Measurements from ENCODE around the gene TRAPPC2L. TPM values are rescaled to one million over a fixed set of nuclear protein-coding genes. Genes with fewer than 3 reads are reported as not detected.

Gene TRAPPC2L
- polyA plus RNA-seq, 3 donors: 38.8 to 89.3 (median 82.4) TPM

DNA sequence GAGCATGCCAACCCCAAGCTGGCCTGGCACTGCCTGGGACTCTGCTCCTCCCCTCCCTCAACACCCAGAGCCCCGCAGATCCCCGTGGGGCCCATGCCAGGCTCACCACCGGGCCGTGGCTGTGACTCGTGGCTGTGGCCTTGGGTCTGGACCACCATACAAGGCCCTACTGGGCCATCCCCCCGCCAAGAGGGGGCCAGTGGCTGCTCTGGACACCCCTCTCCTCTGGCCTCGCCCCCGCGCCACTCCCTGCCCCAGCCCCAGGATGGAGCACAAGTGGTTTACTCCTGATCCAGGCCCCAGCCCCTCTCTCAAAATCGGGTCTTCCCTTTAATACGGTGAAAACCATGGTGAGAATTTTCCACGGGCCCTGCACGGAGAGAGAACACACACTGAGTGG is 6.5 kb downstream of the TRAPPC2L start:
- H3K9me3 ChIP-seq (replicated peaks in 1 of 2; ENCODE audit: control insufficient read depth in 1 of 2, insufficient read depth in 1 of 2, low read length in 2 of 2): no peaks in the 10 kb centered on the region
- Mint-ChIP-seq H3K9me3 (peaks cover 0 to 2% (median 0%) of the 10 kb centered on the region in 7 donors), H3K4me1 (peaks cover 9% of the 10 kb centered on the region), H3K27me3 (ENCODE audit: low read depth in 3 of 3) (peaks cover 0 to 5% (median 2%) of the 10 kb centered on the region in 3 donors), H3K27ac (no peak overlapping the region), H3K36me3 (peaks cover 40 to 48% of the 10 kb centered on the region in 2 donors), H3K4me3 (no peak overlapping the region)
- no peak overlapping the region for H3K4me2 ChIP-seq (replicated peaks; ENCODE audit: extremely low read depth, low read length, poor library complexity, severe bottlenecking)
- TF ChIP-seq, protein P1, sequence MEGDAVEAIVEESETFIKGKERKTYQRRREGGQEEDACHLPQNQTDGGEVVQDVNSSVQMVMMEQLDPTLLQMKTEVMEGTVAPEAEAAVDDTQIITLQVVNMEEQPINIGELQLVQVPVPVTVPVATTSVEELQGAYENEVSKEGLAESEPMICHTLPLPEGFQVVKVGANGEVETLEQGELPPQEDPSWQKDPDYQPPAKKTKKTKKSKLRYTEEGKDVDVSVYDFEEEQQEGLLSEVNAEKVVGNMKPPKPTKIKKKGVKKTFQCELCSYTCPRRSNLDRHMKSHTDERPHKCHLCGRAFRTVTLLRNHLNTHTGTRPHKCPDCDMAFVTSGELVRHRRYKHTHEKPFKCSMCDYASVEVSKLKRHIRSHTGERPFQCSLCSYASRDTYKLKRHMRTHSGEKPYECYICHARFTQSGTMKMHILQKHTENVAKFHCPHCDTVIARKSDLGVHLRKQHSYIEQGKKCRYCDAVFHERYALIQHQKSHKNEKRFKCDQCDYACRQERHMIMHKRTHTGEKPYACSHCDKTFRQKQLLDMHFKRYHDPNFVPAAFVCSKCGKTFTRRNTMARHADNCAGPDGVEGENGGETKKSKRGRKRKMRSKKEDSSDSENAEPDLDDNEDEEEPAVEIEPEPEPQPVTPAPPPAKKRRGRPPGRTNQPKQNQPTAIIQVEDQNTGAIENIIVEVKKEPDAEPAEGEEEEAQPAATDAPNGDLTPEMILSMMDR (IDR thresholded peaks at IDR 0.05): no peak
- no peaks in the 10 kb centered on the region for H3K27me3 ChIP-seq (ENCODE audit: control insufficient read depth in 2 of 2, insufficient read depth in 2 of 2, low read length in 2 of 2)
- H3K4me1 ChIP-seq (ENCODE audit: control insufficient read depth in 1 of 2, insufficient read depth in 2 of 2, low read length in 2 of 2): peaks cover 0 to under 1% of the 10 kb centered on the region in 2 donors
- no peak overlapping the region for H2AFZ ChIP-seq (ENCODE audit: insufficient read depth, low read depth, low read length, poor library complexity, severe bottlenecking)
- peaks cover 7% of the 10 kb centered on the region for H4K20me1 ChIP-seq (ENCODE audit: insufficient read depth, low read length)
- DNase-seq: no peak
- no peak overlapping the region for H3K9ac ChIP-seq (ENCODE audit: insufficient read depth, low read length, poor library complexity, severe bottlenecking)
- H3K4me3 ChIP-seq (replicated peaks in 1 of 3; ENCODE audit: low read depth in 2 of 3, low read length in 3 of 3): no peak overlapping the region
- H3K27ac ChIP-seq (ENCODE audit: low read depth in 1 of 2, low read length in 2 of 2): no peak overlapping the region
- 93% methylated on average over 12 of the region's 13 CpGs for WGBS (ENCODE audit: insufficient coverage)
- intact Hi-C loops (cut with micrococcal nuclease): loop anchor here in 1 of 2 donors (5.0 kb wide), 1 partner anchor 126 kb away; no protein-coding TSS in a partner anchor
- H3K79me2 ChIP-seq (ENCODE audit: insufficient read depth, low read length): peaks cover 3% of the 10 kb centered on the region
- H3K36me3 ChIP-seq (replicated peaks in 1 of 2; ENCODE audit: control insufficient read depth in 1 of 2, insufficient read depth in 2 of 2, low read length in 2 of 2): peaks cover 37 to 44% of the 10 kb centered on the region in 2 donors

DNA sequence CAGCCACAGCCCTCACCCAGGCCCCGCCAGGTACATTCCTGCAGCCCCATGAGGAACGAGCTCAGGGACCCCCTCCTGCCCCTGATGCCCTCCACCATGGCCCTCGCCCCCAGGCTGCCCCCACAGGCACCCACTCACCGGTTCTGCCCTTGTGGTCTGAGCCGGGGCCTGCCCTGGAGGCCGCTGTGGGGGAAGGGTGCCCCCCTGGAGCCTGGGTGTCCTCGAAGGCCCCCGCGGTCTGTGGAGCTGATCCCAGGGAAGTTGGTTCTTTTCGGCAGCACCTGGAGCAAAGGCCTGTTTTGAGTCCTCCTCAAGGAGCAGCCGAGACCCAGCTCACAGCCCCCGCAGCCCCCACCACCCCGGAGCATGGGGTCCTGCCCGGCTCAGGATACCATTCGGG is 7.2 kb downstream of the TRAPPC2L start:
- Histone ChIP-seq H3K9me3 (replicated peaks in 1 of 2; ENCODE audit: control insufficient read depth in 1 of 2, insufficient read depth in 1 of 2, low read length in 2 of 2) (no peaks in the 10 kb centered on the region), H3K4me2 (replicated peaks; ENCODE audit: extremely low read depth, low read length, poor library complexity, severe bottlenecking) (no peak overlapping the region), H3K79me2 (ENCODE audit: insufficient read depth, low read length) (no peaks in the 10 kb centered on the region), H3K27ac (ENCODE audit: low read depth in 1 of 2, low read length in 2 of 2) (no peak overlapping the region), H3K9ac (ENCODE audit: insufficient read depth, low read length, poor library complexity, severe bottlenecking) (no peak overlapping the region), H2AFZ (ENCODE audit: insufficient read depth, low read depth, low read length, poor library complexity, severe bottlenecking) (no peak overlapping the region), H4K20me1 (ENCODE audit: insufficient read depth, low read length) (peaks cover 4% of the 10 kb centered on the region), H3K36me3 (replicated peaks in 1 of 2; ENCODE audit: control insufficient read depth in 1 of 2, insufficient read depth in 2 of 2, low read length in 2 of 2) (peaks cover 35 to 38% of the 10 kb centered on the region in 2 donors), H3K4me3 (replicated peaks in 1 of 3; ENCODE audit: low read depth in 2 of 3, low read length in 3 of 3) (no peak overlapping the region), H3K27me3 (ENCODE audit: control insufficient read depth in 2 of 2, insufficient read depth in 2 of 2, low read length in 2 of 2) (no peaks in the 10 kb centered on the region), H3K4me1 (ENCODE audit: control insufficient read depth in 1 of 2, insufficient read depth in 2 of 2, low read length in 2 of 2) (no peaks in the 10 kb centered on the region)
- peaks cover 38 to 41% of the 10 kb centered on the region in 2 donors for H3K36me3 Mint-ChIP-seq
- H3K27me3 Mint-ChIP-seq (ENCODE audit: low read depth in 3 of 3): peaks cover 0 to 6% (median 4%) of the 10 kb centered on the region in 3 donors
- whole genome bisulfite sequencing (ENCODE audit: insufficient coverage): 90% methylated on average over 14 of the region's 15 CpGs
- TF ChIP-seq, protein P1 (IDR thresholded peaks at IDR 0.05): no peak
- intact Hi-C loops (cut with micrococcal nuclease): loop anchor here in 1 of 2 donors (5.0 kb wide), 1 partner anchor 127 kb away; no protein-coding TSS in a partner anchor
- DNase-seq: no peak
- H3K4me3 Mint-ChIP-seq: no peak overlapping the region
- H3K4me1 Mint-ChIP-seq: peaks cover 4% of the 10 kb centered on the region
- H3K27ac Mint-ChIP-seq: no peak overlapping the region
- peaks cover 0 to 2% (median 0%) of the 10 kb centered on the region in 7 donors for H3K9me3 Mint-ChIP-seq
